IMR-90 (cell line): ENCODE results near the gene ITIH5. TPM values are rescaled to one million over a fixed set of nuclear protein-coding genes. Genes with fewer than 3 reads are reported as not detected.

Experiments
- ATAC-seq: fragments of 200-7000 bp; cut with Tn5 transposase; 2 replicates; pipeline ENCODE4 v1.9.1; 2020; ENCODE audit warnings: low read depth, mild to moderate bottlenecking, moderate library complexity
- BruUV-seq: library from RNA; stranded (reverse); fragments of 400-500 nt; replicated peaks from 2 replicates; lab custom pipeline; 2021; lab: Mats Ljungman, UMichigan
- CTCF ChIA-PET: fragments of 300-600 bp; formaldehyde crosslinking; extraction: SDS; loops from one replicate; lab custom pipeline; 2021; ENCODE audit warnings: antibody characterized with exemption; lab: Yijun Ruan, JAX
- POLR2A ChIA-PET: fragments of 300-600 bp; sonication (Branson Sonifier 250); formaldehyde crosslinking; loops from one replicate; lab custom pipeline; 2022; ENCODE audit warnings: antibody characterized with exemption; ENCODE audit not compliant: unreplicated experiment; lab: Charles Lee
- DNase-seq: peaks from one replicate; pipeline ENCODE4 v3.0.0; 2013
- H2AFZ ChIP-seq: replicated peaks from 2 replicates; pipeline ENCODE3; 2013; ENCODE audit warnings: low read length, mild to moderate bottlenecking; ENCODE audit not compliant: poor library complexity
- H2AK5ac ChIP-seq: 2 replicates; pipeline ENCODE4 v1.6.1; 2013; ENCODE audit warnings: low read depth, low read length, inconsistent platforms
- H2AK9ac ChIP-seq: replicated peaks from 2 replicates; pipeline ENCODE3; 2013; ENCODE audit warnings: mild to moderate bottlenecking, low read depth, low read length, moderate library complexity; ENCODE audit not compliant: poor library complexity
- H2BK120ac ChIP-seq: 2 replicates; pipeline ENCODE4 v1.6.1; 2013; ENCODE audit warnings: low read depth, low read length, inconsistent platforms
- H2BK15ac ChIP-seq: 3 replicates; pipeline ENCODE4 v1.6.1; 2013; ENCODE audit warnings: low read depth, low read length, inconsistent platforms
- H2BK20ac ChIP-seq: 2 replicates; pipeline ENCODE4 v1.6.1; 2013; ENCODE audit warnings: low read depth, mild to moderate bottlenecking, inconsistent platforms, low read length, moderate library complexity
- H2BK5ac ChIP-seq: 2 replicates; pipeline ENCODE4 v1.6.1; 2013; ENCODE audit warnings: mild to moderate bottlenecking, low read depth, low read length, inconsistent platforms; ENCODE audit not compliant: poor library complexity, severe bottlenecking
- H3K14ac ChIP-seq: replicated peaks from 2 replicates; pipeline ENCODE4 v1.6.1; 2013; ENCODE audit warnings: low read depth, low read length, inconsistent platforms
- H3K18ac ChIP-seq: 2 replicates; pipeline ENCODE4 v1.6.1; 2013; ENCODE audit warnings: low read depth, low read length, control low read depth
- H3K23ac ChIP-seq: 2 replicates; pipeline ENCODE4 v1.6.1; 2013; ENCODE audit warnings: low read depth, low read length, inconsistent platforms
- H3K27ac ChIP-seq: 2 replicates; pipeline ENCODE4 v1.5.1; 2013; ENCODE audit warnings: mild to moderate bottlenecking, control low read depth, low read length; ENCODE audit not compliant: insufficient read depth
- H3K27me3 ChIP-seq: 2 replicates; pipeline ENCODE4 v1.6.1; 2013; ENCODE audit warnings: low read length; ENCODE audit not compliant: control insufficient read depth, insufficient read depth
- H3K36me3 ChIP-seq: 2 replicates; pipeline ENCODE4 v1.6.1; 2013; ENCODE audit warnings: low read length, mixed read lengths; ENCODE audit not compliant: control insufficient read depth, insufficient read depth
- H3K4ac ChIP-seq: 2 replicates; pipeline ENCODE4 v1.6.1; 2013; ENCODE audit warnings: low read depth, low read length, inconsistent platforms
- H3K4me1 ChIP-seq: 2 replicates; pipeline ENCODE4 v1.6.1; 2013; ENCODE audit warnings: low read length, mixed read lengths; ENCODE audit not compliant: control insufficient read depth, insufficient read depth
- H3K4me2 ChIP-seq: 2 replicates; pipeline ENCODE4 v1.6.1; 2013; ENCODE audit warnings: low read depth, mild to moderate bottlenecking, control low read depth, low read length, moderate library complexity
- H3K4me3 ChIP-seq: 2 replicates; pipeline ENCODE4 v1.5.1; 2013; ENCODE audit warnings: low read depth, mild to moderate bottlenecking, control low read depth, low read length, moderate library complexity; ENCODE audit not compliant: insufficient read depth
- H3K56ac ChIP-seq: 2 replicates; pipeline ENCODE4 v1.6.1; 2013; ENCODE audit warnings: low read length, inconsistent platforms; ENCODE audit not compliant: insufficient read depth; ENCODE audit errors: extremely low read depth
- H3K79me1 ChIP-seq, 2 experiments: 2 replicates each; pipeline ENCODE4 v1.6.1; 2013; ENCODE audit warnings: low read length in 2 of 2, inconsistent platforms in 1 of 2, low read depth in 1 of 2
- H3K9ac ChIP-seq: 2 replicates; pipeline ENCODE4 v1.6.1; 2013; ENCODE audit warnings: low read depth, low read length, control low read depth
- H3K9me1 ChIP-seq: 2 replicates; pipeline ENCODE4 v1.6.1; 2013; ENCODE audit warnings: low read length, inconsistent platforms; ENCODE audit not compliant: insufficient read depth
- H3K9me3 ChIP-seq: 2 replicates; pipeline ENCODE4 v1.6.1; 2013; ENCODE audit warnings: low read length; ENCODE audit not compliant: control insufficient read depth, insufficient read depth
- H4K20me1 ChIP-seq: 2 replicates; pipeline ENCODE4 v1.6.1; 2013; ENCODE audit warnings: low read length, inconsistent platforms; ENCODE audit not compliant: insufficient read depth
- H4K5ac ChIP-seq: 2 replicates; pipeline ENCODE4 v1.6.1; 2013; ENCODE audit warnings: mild to moderate bottlenecking, low read depth, low read length, control low read depth
- H4K8ac ChIP-seq, 2 experiments: 2 replicates each; pipeline ENCODE4 v1.6.1; 2013; ENCODE audit warnings: low read depth in 2 of 2, low read length in 2 of 2, control low read depth in 1 of 2, inconsistent platforms in 1 of 2
- H4K91ac ChIP-seq: 2 replicates; pipeline ENCODE4 v1.6.1; 2013; ENCODE audit warnings: low read depth, low read length, inconsistent platforms; ENCODE audit not compliant: insufficient read depth
- BHLHE40 ChIP-seq: fragments of 150-350 bp; IDR thresholded peaks from 2 replicates; pipeline ENCODE4 v1.6.1; 2016; ENCODE audit warnings: mild to moderate bottlenecking, low read depth, low read length
- MAFK ChIP-seq: IDR thresholded peaks from 2 replicates; pipeline ENCODE4 v1.6.1; 2012; ENCODE audit warnings: low read depth, low read length, improper control_type of control experiment
- RAD21 ChIP-seq: IDR thresholded peaks from 2 replicates; pipeline ENCODE4 v1.6.1; 2012; ENCODE audit warnings: low read length, improper control_type of control experiment
- RFX5 ChIP-seq: IDR thresholded peaks from 2 replicates; pipeline ENCODE4 v1.8.0; 2012; ENCODE audit warnings: low read depth, mild to moderate bottlenecking, low read length, moderate library complexity
- WGBS, 2 experiments: methylation state at CpG; one replicate each; pipeline versions ENCODE4 v1.1.5 to v1.1.7; 2013; ENCODE audit warnings: missing lambda C conversion rate in 2 of 2; ENCODE audit not compliant: insufficient read length in 1 of 2; ENCODE audit errors: extremely low coverage in 2 of 2; 5-methylcytosine and 5-hydroxymethylcytosine counted together
- dilution Hi-C: fragments of 300-500 bp; cut with HindIII; formaldehyde crosslinking; loops from one replicate; pipeline ENCODE4 v1.14.3; 2018; ENCODE audit warnings: low sequenced_read_pairs; ENCODE audit not compliant: unreplicated experiment
- in situ Hi-C: fragments of 300-500 bp; cut with MboI; formaldehyde crosslinking; loops from 3 replicates; pipeline ENCODE4 v1.14.3; 2019; ENCODE audit warnings: low sequenced_read_pairs, inconsistent platforms, mixed read lengths
- intact Hi-C: fragments of 100-400 bp; cut with micrococcal nuclease; formaldehyde crosslinking; loops from 2 replicates; pipeline ENCODE4 v1.10.0; 2022
- polyA plus RNA-seq, 3 experiments: library from polyadenylated mRNA; depleted of rRNA; stranded (reverse); fragments of >200 nt; gene quantifications; 2 replicates each; pipeline ENCODE4 v1.2.3, GENCODE V29; 2012; ENCODE audit warnings: low replicate concordance in 1 of 3
- total RNA-seq: library from RNA; depleted of rRNA; stranded (reverse); fragments of >200 nt; gene quantifications from 2 replicates; pipeline ENCODE4 v1.2.3, GENCODE V29; 2012; rRNA removed
- TF ChIP-seq, protein P1 (sequence below): conservative IDR thresholded peaks from 2 replicates; pipeline ENCODE4 v1.5.1; 2012; ENCODE audit warnings: mild to moderate bottlenecking, low read depth, low read length, improper control_type of control experiment
- TF ChIP-seq, protein P2 (sequence below): fragments of 150-350 bp; IDR thresholded peaks from 2 replicates; pipeline ENCODE4 v1.6.1; 2016; ENCODE audit warnings: low read depth, mild to moderate bottlenecking, low read length, moderate library complexity, borderline replicate concordance

ITIH5 gene
- total and polyA plus RNA-seq, 2 of the 4 experiments (the other 2 are of a cell fraction) = under 0.01 to 0.07 TPM

DNA sequence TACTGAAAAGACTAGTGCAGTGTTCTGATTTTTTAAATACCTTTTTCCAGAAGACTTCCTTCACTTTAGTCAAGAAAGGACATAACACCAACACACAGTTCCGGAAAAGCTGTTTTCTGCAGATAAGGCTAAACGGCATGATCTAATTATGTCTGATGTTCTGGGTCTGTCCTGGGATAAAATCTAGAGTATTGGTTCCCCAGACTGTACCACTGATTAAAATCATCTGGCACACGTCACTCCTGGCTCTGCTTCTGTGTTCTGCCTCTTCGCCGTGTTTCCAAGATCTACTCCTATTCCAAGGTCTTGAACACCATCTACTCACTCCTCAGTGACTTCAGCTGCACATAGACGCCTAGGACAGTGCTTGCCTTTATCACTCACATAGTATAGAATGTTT, 155.2 kb downstream of the ITIH5 start:
- in situ Hi-C loops (no loop called here), dilution Hi-C loops (no loop called here), intact Hi-C loops (no loop called here)
- Histone ChIP-seq H2BK5ac (no peak overlapping the region), H4K91ac (no peak overlapping the region), H3K14ac (no peak overlapping the region), H3K9me3 (no peaks in the 10 kb centered on the region), H2AK5ac (no peak overlapping the region), H3K4ac (no peak overlapping the region), H3K23ac (no peak overlapping the region), H3K18ac (no peak overlapping the region), H3K4me1 (no peaks in the 10 kb centered on the region), H2BK15ac (no peak overlapping the region), H3K79me1 (no peaks in the 10 kb centered on the region), H2BK20ac (no peak overlapping the region), H3K56ac (no peak overlapping the region), H3K9ac (no peak overlapping the region), H3K9me1 (no peaks in the 10 kb centered on the region), H2AFZ (no peak overlapping the region), H4K8ac (no peak overlapping the region), H3K4me2 (no peak overlapping the region), H2BK120ac (no peak overlapping the region), H4K5ac (no peak overlapping the region), H2AK9ac (no peak overlapping the region), H3K4me3 (no peak overlapping the region), H4K20me1 (no peaks in the 10 kb centered on the region), H3K27ac (no peak overlapping the region), H3K27me3 (peaks cover 2% of the 10 kb centered on the region; the same call in 1 of the 2 replicates), H3K36me3 (no peaks in the 10 kb centered on the region)
- TF ChIP-seq, protein P1, sequence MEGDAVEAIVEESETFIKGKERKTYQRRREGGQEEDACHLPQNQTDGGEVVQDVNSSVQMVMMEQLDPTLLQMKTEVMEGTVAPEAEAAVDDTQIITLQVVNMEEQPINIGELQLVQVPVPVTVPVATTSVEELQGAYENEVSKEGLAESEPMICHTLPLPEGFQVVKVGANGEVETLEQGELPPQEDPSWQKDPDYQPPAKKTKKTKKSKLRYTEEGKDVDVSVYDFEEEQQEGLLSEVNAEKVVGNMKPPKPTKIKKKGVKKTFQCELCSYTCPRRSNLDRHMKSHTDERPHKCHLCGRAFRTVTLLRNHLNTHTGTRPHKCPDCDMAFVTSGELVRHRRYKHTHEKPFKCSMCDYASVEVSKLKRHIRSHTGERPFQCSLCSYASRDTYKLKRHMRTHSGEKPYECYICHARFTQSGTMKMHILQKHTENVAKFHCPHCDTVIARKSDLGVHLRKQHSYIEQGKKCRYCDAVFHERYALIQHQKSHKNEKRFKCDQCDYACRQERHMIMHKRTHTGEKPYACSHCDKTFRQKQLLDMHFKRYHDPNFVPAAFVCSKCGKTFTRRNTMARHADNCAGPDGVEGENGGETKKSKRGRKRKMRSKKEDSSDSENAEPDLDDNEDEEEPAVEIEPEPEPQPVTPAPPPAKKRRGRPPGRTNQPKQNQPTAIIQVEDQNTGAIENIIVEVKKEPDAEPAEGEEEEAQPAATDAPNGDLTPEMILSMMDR = no peak
- TF ChIP-seq RAD21 (no peak), RFX5 (no peak), MAFK (no peak), BHLHE40 (no peak)
- TF ChIP-seq, protein P2, sequence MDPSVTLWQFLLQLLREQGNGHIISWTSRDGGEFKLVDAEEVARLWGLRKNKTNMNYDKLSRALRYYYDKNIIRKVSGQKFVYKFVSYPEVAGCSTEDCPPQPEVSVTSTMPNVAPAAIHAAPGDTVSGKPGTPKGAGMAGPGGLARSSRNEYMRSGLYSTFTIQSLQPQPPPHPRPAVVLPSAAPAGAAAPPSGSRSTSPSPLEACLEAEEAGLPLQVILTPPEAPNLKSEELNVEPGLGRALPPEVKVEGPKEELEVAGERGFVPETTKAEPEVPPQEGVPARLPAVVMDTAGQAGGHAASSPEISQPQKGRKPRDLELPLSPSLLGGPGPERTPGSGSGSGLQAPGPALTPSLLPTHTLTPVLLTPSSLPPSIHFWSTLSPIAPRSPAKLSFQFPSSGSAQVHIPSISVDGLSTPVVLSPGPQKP = no peak
- ChIA-PET CTCF (no interaction called here), POLR2A (no interaction called here)
- no TSS peak for BruUV-seq
- ATAC-seq (no peak), DNase-seq (no peak)
- 48% methylated on average over 3 of the region's 6 CpGs; no CpG with 5 or more reads in 1 of the 2 experiments for WGBS, 2 experiments

Other genes starting within 250 kb of the ITIH5 start
- gene ITIH2, start 36.4 kb upstream of the ITIH5 start, total RNA-seq = not detected in 2 replicates
- gene ITIH2, start 36.4 kb upstream of the ITIH5 start, polyA plus RNA-seq (2012; rRNA removed) = not detected in 2 replicates
- 3.0 and 6.1 TPM in 2 replicates for gene KIN, start 121.0 kb upstream of the ITIH5 start, total RNA-seq
- 4.2 and 6.4 TPM in 2 replicates for gene KIN, start 121.0 kb upstream of the ITIH5 start, polyA plus RNA-seq (2012; rRNA removed)
- gene ATP5F1C, start 121.2 kb upstream of the ITIH5 start, total RNA-seq = 343 and 367 TPM in 2 replicates
- gene ATP5F1C, start 121.2 kb upstream of the ITIH5 start, polyA plus RNA-seq (2012; rRNA removed) = 357 and 382 TPM in 2 replicates
- gene TAF3, start 151.5 kb upstream of the ITIH5 start, total RNA-seq = 1.4 TPM in 2 replicates
- 2.2 and 2.3 TPM in 2 replicates for gene TAF3, start 151.5 kb upstream of the ITIH5 start, polyA plus RNA-seq (2012; rRNA removed)